COR-L47 (cell line): Measurements from ENCODE around the gene SSBP3.

Experiments used
- DNase-seq: peaks from one replicate; lab custom pipeline; 2025; lab: John Stamatoyannopoulos, UW

SSBP3 gene

GRCh38 chr1:54329312-54330003, 76.7 kb downstream of the SSBP3 start:
- DNase-seq: no peak

DNA sequence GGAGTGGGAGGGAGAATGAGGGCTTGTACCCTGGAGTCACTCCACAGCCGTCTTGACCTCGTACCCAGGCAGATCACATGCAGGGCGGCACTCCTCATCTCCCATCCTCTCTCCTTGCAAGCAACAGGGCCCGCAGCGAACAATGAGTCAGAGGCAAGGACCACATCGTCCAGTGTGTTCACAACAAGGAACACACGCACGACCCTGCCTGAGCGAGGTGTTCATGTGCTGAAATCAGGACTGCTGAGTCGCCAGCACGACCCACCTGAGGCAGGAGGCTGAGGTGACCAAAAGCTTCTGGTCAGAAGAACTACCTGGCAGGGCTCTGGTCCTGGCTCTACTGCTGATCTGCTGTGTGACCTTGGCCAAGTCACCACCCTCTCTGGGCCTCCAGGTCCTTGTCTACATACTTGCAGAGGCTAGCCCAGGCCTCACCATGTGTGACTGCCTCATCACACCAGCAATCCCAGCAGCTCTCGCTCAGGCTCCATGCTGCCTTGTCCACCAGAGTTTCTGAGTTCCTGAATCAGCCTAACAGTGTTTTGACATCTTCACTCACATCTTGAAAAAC, 78.0 kb downstream of the SSBP3 start:
- no peak for DNase-seq

DNA sequence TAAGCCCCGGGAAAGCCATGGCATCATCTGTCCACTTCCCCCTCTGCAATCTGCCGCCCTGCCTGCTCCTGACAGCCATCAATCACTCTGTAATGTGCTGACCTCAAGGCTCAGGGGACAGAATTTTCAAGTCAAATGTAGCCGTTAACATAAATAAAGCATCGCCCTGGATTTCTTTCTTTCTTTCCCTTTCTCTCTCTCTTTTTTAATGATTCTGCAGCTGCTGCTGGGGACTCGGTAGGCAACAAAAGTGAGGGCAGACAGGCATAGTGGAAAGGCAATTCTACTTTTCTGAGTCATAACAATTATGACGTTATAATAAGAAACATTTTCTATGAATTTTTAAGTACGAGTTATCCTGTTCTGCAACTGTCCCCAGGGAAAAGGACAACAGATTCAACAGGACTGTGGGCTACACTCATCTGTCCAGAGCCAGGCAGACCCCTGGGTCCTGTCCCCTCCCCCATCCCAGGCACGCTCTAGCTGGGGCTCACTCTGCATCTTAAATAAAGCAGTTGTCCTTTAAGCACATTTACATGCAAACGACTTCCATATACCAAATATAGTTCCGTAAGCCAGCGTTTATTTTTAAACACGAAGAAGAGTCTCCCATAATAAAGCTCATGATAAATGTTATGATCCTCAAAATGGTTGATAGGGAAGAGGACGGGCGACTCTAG, 78.7 kb downstream of the SSBP3 start:
- DNase-seq: no peak

DNA sequence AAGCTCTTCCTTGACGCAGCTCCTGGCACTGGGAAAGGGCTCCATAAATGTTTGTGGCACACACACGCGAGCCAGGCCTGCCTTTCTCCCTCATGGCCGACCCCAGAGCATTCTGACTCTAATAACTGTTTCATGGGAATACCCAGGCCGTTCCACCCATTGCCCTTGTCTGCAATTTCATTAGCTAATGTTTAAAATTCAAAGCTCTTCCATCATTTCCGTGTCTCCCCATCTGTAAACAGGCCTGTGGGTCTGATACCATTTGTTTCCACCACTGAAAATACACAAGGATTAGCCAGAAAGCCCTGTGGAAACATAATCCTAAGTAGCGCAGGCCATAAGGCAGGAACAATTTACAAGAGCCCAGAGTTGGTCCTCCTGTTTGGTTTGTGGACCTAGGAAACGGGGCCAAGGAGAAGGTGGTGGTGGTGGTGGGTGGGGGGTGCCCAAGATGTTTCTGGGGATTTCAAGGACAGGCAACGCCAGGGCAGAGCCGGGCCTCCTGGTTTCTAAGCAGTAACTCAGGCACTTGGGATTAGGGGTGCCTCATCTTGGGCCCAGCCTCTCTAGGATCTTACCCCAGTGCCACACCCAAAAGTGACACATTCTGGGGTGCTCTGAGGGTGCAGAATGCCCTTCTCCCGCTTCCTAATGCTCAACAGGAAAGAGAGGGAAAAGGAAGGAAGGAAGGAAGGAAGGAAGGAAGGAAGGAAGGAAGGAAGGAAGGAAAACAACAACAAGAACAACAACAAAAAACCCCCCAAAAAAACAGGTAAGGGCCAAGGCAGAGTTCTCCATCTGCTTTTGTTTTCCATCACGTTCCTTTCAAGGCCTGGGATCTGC, 79.4 kb downstream of the SSBP3 start:
- DNase-seq: no peak

DNA sequence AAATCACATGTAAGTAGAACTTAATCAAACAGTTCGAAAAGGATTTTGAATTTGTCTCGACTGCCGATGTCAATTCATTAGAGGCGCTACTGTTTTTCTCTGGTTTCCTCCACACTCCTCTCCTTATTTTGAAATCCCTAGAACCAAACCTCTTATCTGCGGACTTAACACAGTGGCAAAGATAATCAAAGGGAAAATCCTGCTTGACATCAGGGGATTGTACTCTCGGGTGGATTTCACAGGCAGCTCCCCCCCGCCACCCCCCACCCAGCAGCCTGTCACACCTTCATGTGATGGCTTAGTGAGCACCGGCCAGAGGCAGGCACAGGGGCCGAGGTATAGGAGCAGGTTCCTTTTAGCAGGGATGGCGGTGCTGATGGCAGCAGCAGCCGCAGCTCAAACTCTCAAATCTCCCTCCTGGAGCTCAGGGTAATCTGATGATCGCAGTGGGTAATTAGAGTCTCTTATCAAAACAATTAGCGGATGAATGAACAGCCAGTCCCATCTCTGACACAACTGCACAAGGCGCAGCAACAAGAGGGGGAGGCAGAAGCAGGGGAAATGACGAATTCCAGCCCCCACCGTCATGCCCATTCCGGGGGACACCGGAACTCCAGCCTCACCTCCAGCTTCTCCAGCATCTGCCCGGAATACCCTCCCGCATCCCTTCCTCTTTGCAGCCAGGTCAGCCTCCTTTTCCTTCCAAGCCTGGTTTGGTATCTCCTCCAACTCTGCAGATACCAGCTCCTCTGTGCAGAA, 80.3 kb downstream of the SSBP3 start:
- DNase-seq: peak; percentile 53

DNA sequence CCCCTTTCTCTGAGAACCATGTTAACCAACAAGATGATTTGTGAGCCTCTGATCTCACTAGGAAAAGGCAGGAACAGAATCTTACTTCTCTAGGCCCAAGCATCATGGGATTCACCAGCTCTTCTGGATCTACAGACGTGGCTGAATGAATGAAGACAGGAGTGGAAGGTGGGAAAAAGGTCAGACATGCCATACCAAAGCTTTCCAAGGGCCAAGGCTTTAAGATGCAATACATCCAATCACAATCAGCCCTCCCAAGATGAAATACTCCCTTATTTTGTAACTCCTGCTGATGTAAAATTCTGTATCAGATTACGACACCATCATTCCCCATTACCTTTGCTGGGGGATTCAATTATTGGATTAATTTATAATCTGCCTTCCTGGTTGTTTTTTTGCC, 80.9 kb downstream of the SSBP3 start:
- no peak for DNase-seq

DNA sequence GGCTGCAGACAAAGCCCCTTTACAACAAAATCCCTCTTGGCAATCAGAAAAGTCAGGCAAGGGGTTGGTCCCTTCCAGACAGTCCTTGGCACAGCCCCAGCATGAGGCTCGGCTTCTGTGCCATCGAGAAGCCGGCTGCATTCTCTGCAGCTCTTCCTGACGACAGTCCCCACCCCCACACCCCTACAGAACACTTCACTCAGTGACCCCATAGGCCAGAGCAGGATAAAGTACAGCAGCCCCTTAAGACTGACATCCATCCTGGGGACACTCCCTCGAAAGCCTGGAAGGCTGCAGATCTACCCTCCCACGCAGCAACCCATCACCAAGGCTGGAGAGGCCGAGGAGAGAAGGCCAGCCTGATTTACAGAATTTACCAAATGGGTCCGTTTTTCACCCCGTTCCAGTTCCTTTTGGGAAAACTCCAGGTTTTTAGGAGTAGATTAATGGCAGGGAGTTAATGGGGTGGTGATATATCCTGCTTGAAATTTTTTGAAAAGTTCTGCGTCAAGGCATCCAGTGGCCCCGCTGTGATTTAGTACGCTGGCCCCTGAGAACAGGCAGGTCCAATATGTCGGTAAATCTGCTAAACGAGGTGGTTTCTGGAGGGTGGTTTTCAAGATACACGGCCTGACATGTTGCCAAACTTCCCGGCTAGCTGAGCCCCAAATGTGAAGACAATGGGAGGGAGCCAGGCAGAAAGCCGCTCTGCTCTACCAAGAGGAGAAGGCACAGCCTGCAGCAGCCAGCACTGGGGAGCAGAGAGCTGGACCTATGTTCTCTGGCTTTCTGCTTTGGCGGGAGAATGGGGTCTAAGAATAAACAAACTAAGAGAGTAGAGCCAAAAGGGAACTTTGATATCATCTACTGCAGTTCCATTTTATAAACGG, 81.7 kb downstream of the SSBP3 start:
- DNase-seq: no peak

- DNase-seq: no peak
Measured at GRCh38 chr1:54323921-54324250, 82.3 kb downstream of the SSBP3 start.

- no peak for DNase-seq
Measured at GRCh38 chr1:54323324-54323739, 82.9 kb downstream of the SSBP3 start.

DNA sequence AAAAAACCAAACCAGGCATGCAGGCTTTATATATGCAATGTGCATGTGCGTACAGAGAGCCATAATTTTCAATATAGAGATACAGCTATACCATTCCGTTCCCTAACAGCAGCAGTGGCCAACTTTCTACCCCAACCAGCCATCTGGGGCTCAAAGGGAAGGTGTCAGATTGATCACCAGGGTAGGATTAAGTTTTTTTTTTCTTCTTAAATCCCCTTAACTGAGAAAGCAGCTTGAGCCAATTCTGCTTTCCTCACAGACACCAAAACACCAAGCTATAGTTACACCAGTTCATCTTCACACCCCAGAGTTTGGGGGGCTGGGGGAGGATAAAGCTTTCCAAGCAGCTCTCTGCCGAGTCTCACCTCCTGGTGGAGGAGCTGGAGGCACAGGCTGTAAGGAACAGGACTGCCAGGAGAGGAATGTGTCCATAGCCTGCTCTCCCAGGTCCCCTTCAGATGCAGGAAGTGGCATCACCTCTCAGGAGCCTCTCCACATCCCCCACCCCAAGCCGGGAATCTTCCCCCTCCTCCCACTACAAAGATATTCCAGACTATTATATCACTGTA, 87.9 kb downstream of the SSBP3 start:
- DNase-seq: no peak

GRCh38 chr1:54317084-54317483, 89.1 kb downstream of the SSBP3 start:
- DNase-seq: no peak

GRCh38 chr1:54315099-54315498, 91.1 kb downstream of the SSBP3 start:
- no peak for DNase-seq

- peak; percentile 43 for DNase-seq
Measured at GRCh38 chr1:54314696-54315095, 91.5 kb downstream of the SSBP3 start.

DNA sequence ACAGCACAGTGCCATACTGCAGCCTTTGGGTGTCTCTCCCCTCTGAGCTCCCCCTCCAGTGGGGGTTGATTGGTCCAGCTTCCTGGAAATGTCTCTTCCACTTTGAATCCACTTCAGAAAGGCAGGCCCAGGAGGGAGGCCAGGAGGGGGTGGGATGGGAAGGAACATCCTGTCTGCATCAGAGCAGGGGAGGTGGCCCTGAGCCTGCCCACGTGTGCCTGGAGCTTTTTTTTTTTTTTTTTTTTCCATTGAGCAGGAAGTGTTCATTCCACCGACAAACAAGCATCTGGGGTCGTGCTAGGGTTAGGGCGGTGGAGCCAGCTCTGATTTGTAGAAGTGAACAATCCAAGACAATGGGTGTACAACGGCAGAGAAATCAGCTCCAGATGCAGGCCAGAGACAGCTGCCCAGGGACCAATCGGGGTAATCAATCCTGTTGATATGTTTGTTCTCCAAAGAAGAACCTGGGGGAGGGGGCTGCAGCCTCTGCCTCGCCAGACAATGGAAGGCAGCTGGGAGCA, 93.3 kb downstream of the SSBP3 start:
- DNase-seq: peak; percentile 56

GRCh38 chr1:54311506-54311905, 94.7 kb downstream of the SSBP3 start:
- no peak for DNase-seq

GRCh38 chr1:54310439-54311328, 95.5 kb downstream of the SSBP3 start:
- peak; percentile 70 for DNase-seq

DNA sequence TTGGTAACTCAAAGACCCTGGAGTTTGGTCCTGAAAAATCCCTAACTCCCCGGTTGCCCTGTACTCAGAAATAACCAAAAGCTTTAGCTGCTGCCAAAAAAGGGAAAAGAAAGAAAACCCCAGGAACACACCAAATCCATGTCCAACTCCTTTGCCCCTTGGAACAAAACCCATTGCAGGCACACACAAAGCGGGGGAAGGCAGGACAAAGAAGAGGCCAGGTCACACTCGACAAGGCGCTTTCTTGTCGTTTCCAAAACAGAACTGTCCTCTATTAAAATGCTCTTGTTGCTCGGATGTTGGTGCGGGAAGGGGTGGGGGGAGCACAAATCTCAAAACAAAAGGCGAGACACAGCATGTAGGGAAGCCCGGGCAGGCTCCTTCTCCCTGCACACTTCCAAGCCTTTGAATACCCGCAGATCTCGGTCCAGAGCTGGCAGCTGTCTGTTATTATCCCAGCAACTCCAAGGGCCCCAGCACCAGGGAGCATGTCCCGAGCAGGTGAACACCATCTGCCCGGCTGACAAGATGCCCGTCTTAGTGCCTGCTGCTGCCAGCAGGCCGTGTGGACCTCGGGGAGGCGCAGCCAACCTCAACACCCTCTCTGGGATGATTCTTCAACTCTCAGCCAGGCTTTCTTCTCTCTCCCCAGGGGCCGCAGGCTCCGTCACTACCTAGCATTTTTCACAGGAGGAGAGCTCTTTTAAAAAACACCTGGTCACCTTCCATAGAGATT, 96.4 kb downstream of the SSBP3 start:
- DNase-seq: peak; percentile 96

- DNase-seq: no peak
Measured at GRCh38 chr1:54307305-54307704, 98.9 kb downstream of the SSBP3 start.
